BJ (cell line): ENCODE data around the gene RABEPK. TPM values are rescaled to one million over a fixed set of nuclear protein-coding genes. Genes with fewer than 3 reads are reported as not detected.

Experiments used
- CTCF ChIA-PET: fragments of 350-600 bp; formaldehyde crosslinking; extraction: SDS; loops from one replicate; lab custom pipeline; 2021; ENCODE audit warnings: antibody characterized with exemption, inconsistent platforms; lab: Yijun Ruan, JAX
- POLR2A ChIA-PET: fragments of 300-600 bp; sonication (Branson Sonifier 250); formaldehyde crosslinking; extraction: SDS; loops from one replicate; lab custom pipeline; 2021; ENCODE audit warnings: antibody characterized with exemption; lab: Charles Lee
- DNase-seq: peaks from one replicate; pipeline ENCODE4 v3.0.0-alpha.2; 2011; ENCODE audit warnings: low read depth
- H3K27me3 ChIP-seq: 2 replicates; pipeline ENCODE4 v1.6.0; 2011; ENCODE audit warnings: low read length; ENCODE audit not compliant: control insufficient read depth, insufficient read depth
- H3K36me3 ChIP-seq: 2 replicates; pipeline ENCODE4 v1.5.1; 2011; ENCODE audit warnings: low read length; ENCODE audit not compliant: control insufficient read depth, insufficient read depth
- H3K4me3 ChIP-seq: 2 replicates; pipeline ENCODE4 v1.5.1; 2011; ENCODE audit warnings: low read depth, mild to moderate bottlenecking, control low read depth, low read length
- CTCF ChIP-seq: IDR thresholded peaks from 2 replicates; pipeline ENCODE4 v1.5.1; 2011; ENCODE audit warnings: low read depth, mild to moderate bottlenecking, control low read depth, inconsistent platforms, low read length, moderate library complexity; ENCODE audit not compliant: insufficient read depth
- polyA plus RNA-seq: library from polyadenylated mRNA; depleted of rRNA; stranded (reverse); fragments of >200 nt; gene quantifications from 2 replicates; pipeline ENCODE4 v1.2.3, GENCODE V29; 2011

Gene RABEPK
- polyA plus RNA-seq, 1 experiment = 53.6 TPM

- DNase-seq = no peak
- TF ChIP-seq CTCF = no peak
- CTCF ChIA-PET = no interaction called here
- POLR2A ChIA-PET = no interaction called here
- Histone ChIP-seq H3K4me3 (peak overlapping the region; percentile 89), H3K36me3 (peaks cover 10% of the 10 kb centered on the region), H3K27me3 (no peaks in the 10 kb centered on the region)
Observed at GRCh38 chr9:125238915-125239446, 38.6 kb downstream of the RABEPK start.

- CTCF ChIA-PET = no interaction called here
- Histone ChIP-seq H3K27me3 (no peaks in the 10 kb centered on the region), H3K4me3 (peak overlapping the region; percentile 89), H3K36me3 (peaks cover 10% of the 10 kb centered on the region)
- DNase-seq = no peak
- TF ChIP-seq CTCF = no peak
- POLR2A ChIA-PET = no interaction called here
Observed at GRCh38 chr9:125239631-125240597, 39.6 kb downstream of the RABEPK start.

- Histone ChIP-seq H3K4me3 (peak overlapping the region; percentile 89), H3K27me3 (no peaks in the 10 kb centered on the region), H3K36me3 (peaks cover 10% of the 10 kb centered on the region)
- ChIA-PET CTCF (no interaction called here), POLR2A (no interaction called here)
- no peak for TF ChIP-seq CTCF
- DNase-seq = no peak
Observed at GRCh38 chr9:125240649-125240999, 40.3 kb downstream of the RABEPK start.

GRCh38 chr9:125241000-125241862, 40.9 kb downstream of the RABEPK start, which contains the start of gene HSPA5:
Gene HSPA5, minus strand, starts transcription at chr9:125241343. Its CDS starts 217 bp downstream, at chr9:125241126.
- peak within 1 kb of the TSS; percentile 89 for H3K4me3 ChIP-seq
- DNase-seq = peak; percentile 99
- TF ChIP-seq CTCF = peak; percentile 30; the same call in 1 of the 2 replicates
- CTCF ChIA-PET = no interaction called here
- H3K36me3 ChIP-seq = peaks cover 8% of the 10 kb centered on the region
- POLR2A ChIA-PET = interaction anchor here (0.5 to 0.9 kb wide), 7 partner anchors 20 to 385 kb away, joined by 3 to 7 read pairs (median 3); partner anchors contain the start of gene GAPVD1
- H3K27me3 ChIP-seq = no peaks in the 10 kb centered on the region
